ENCODE measurements around the gene HOXD1.

The HOXD1 gene

GRCh38 chr2:176154576-176155252 lies 33.8 kb upstream of the HOXD1 start:
- no peak for DNase-seq

DNA sequence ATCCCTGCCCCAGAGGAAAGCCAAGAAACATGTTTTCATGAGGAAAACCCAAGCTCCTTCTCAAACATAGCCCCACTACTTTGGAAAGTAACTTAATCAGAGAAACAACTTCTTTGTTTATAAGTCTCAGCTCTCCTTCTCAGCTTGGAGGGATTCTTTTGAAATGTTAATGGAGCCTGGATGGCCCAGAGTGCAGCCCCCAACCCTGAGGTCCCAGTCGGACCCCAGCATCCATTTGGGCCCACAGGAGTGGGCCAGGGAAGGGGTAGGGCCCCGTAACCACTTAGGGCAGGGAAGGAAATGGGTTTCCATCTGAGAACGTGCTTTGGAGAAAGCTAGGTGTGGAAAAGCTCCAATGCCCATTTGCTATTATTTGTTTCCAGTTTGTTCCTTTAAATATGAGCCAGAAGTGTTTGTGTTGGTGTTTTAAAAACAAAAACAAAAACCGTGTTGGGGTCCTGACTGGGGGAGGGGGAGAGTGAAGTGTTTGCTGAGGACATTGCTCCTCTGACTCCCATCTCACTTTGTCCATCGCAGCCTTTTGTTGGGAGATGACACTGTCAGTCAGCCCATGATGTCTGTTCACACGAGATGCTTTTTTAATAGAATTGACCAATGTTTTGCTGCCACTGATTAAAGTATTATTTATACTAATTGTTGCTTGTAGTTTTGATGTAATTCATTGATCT lies 33.0 kb upstream of the HOXD1 start:
- no peak for DNase-seq

DNA sequence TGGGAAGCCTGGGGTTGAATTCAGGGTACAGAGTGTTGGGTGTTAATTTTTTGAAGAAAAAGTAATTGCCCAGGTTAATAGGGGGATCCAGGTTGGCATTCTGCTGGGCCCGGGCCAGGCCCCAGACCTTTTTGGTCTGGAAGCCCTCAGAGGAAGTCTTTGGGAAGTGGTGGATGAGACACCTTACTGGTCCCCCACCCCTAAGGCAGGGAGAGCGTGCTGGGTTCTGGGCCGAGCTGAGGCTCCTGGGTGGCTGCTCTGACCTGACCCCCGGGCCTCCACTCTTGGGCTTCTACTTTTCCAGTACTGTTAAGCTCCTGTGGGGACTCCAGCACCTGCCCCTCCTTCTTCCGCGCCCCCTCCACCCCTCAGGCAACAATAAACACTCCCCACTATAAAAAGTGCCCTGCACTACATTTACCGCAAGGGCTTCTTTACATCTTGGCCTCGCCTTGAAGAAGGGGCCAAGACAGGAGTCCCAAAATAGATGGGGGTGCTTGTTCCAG lies 32.1 kb upstream of the HOXD1 start:
- no peak for DNase-seq

- DNase-seq: no peak
Observed at GRCh38 chr2:176156807-176157498, 31.5 kb upstream of the HOXD1 start, which contains the start of gene HOXD3. HOXD3 (plus strand) TSS chr2:176157307; CDS start chr2:176169115, 11,808 bp downstream.

DNA sequence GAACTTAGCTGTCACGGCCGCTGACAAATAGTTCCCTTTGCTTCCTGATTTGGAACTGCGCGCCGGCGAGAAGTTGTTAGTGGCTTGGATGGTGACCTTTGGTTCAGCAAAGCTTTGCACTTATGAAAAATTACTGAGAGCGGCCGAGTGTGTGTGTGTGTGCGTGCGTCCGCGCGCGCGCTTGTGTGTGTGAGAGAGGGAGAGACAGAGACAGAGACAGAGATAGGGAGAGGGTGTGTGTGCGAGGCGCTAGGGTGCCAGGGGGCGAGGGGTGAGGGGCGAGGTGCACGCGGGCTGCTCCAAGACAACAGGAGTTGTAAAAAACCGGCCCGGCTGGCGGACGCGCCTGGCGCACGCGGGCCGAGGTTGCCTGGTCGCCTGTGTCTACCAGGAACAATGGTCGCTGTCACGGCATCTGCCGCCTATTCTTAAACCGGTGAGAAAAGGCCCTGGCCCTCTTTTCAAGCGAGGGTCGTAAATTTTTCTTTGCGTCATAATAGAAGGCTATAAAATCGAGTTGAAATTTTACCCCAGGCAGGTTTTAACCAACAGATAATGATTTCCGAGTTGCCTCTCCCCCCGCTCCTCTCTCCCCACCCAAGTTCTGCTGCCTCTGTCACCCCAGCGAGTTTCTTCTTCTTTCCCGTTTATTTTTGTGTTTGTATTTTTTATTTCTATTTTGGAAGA lies 30.8 kb upstream of the HOXD1 start:
- DNase-seq: no peak

DNA sequence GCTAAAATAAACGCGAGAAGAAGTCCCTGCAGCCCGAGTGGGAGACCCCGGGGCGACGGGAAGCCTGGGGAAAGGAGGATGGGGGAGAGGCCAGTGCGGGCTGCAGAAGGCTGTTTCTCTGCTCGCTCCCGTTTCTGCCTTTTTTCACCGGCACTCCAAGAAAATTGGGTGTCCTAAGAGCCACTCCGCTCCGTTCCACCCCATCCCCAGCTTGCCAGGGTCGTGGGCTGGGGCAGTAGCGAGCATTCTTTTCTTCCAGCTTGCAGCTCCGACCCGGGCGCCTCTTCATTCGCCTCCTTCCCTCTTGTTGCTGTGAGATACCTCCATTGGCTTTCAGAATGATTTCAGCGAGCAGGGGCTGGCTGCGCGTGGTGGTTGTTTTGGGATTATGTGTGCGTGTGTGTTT lies 30.3 kb upstream of the HOXD1 start:
- no peak for DNase-seq

- no peak for DNase-seq
Observed at GRCh38 chr2:176158855-176159662, 29.4 kb upstream of the HOXD1 start.

- no peak for DNase-seq
Observed at GRCh38 chr2:176159663-176160250, 28.7 kb upstream of the HOXD1 start.

GRCh38 chr2:176160251-176160985 lies 28.1 kb upstream of the HOXD1 start:
- DNase-seq: no peak

DNA sequence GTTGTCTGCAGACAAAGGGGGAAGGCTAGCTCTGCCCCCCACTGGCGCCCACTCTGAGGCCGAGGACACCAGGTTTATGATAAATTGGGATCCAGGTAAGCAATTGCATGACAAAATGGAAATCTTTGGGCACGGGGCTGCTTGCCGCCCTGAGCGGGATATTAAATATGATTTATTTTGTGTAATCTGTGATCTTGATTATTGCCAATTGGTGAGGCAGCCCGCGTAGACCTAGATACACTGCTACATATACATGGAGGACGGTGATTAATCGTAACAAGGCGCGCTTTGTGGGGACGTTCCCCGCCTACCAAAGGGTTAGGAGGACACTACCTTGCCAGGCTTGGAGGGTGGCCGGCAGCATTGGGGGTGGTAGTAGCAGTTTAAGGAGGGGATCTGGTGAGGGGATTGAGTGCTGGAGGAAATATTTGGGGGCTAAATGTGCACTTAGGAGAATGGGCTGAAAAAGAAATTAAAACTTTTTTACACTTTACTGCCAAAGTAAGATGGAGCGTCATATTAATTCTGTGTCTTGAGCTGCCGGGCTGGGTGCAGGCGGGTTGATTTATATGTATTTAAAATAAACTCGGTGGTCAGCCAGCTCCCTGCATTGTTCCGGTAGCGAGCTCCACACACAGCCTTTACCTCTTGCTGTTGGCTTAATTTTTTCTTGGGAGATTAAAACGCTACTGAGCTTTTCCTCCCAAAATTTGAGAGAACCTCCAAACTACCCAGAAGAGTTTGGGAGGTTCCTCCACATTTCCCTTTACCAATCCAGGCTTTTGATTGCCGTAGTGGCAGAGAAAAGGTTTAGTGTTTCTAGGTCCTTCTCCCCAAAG lies 27.3 kb upstream of the HOXD1 start:
- DNase-seq: no peak

GRCh38 chr2:176161825-176162626 lies 26.4 kb upstream of the HOXD1 start:
- no peak for DNase-seq

GRCh38 chr2:176162911-176163671 lies 25.4 kb upstream of the HOXD1 start:
- no peak for DNase-seq

GRCh38 chr2:176163672-176164056 lies 24.8 kb upstream of the HOXD1 start:
- no peak for DNase-seq

GRCh38 chr2:176164201-176164600 lies 24.3 kb upstream of the HOXD1 start:
- DNase-seq: no peak

GRCh38 chr2:176164611-176165369 lies 23.7 kb upstream of the HOXD1 start:
- no peak for DNase-seq

DNA sequence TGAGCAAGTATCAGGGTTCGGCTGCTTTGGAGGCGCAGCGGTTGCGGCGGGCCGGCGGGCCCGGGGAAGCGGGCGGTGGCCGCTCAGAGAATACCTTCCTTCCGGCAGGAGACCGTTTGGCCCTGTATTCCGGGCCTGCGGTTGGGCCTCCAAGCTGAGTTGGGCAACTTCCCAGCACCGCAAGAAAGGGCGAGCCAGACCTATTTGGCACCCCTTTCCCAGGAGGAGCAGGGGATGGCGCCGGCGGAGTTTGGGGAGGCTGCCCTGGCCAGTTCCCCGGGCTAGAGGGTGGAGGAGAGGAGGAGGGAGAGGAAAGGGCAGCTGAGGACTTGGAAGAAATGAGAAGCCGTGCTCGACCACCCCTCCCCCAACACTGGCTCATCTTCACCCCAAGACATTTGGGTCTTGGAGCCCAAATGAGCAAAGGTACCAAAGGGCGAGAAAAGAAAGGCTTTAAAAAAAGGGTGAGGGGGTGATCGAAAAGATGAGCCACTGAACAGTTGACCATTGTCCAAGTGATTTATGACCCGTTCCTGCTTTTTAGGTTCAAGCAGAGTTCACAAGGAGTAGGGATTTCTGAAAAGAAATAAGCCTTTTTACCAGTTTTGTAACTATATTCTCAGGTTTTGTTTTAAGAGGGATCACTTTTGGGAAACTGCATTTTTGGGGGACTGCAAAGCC lies 23.0 kb upstream of the HOXD1 start:
- DNase-seq: no peak

DNA sequence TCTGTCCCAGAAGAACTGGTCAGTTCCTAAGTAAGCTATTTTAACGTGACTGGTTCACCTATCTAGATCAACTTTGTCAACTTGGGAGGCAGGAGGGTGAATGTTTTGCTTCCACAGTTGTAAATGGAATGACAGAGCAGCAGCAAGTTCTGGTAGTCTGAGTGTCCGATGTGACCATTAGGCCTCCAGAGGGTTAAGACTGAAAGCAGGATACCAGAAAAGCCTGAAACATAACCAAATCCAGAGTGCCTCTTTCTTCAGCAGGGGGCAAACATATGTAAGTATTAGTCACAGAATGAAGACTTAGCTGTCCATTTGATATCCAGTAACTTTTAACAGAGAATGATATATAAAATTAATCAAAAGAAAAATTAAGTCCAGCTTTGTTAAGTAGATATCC lies 22.2 kb upstream of the HOXD1 start:
- DNase-seq: no peak
